Adipose tissue (tissue), 3 donors: ENCODE measurements around the gene IFI6. TPM values are rescaled to one million over a fixed set of nuclear protein-coding genes. Genes with fewer than 3 reads are reported as not detected.
"Not testable (repeated sequence)": the region's sequence is repeated elsewhere in the genome, so short reads cannot be mapped to it uniquely, and the experiment has no call there.

Experiments
- H3K27ac ChIP-seq: one replicate; pipeline ENCODE4 v1.5.1; 2013; ENCODE audit warnings: low read depth, low read length
- WGBS, 3 donors: extraction: QIAGEN DNeasy Blood & Tissue Kit; methylation state at CpG; one replicate each; pipeline ENCODE4 v1.1.7; 2013; 5-methylcytosine and 5-hydroxymethylcytosine counted together
- polyA plus RNA-seq, 3 donors: library from polyadenylated mRNA; stranded (reverse); fragments of 200-250 nt; gene quantifications; one replicate each; pipeline ENCODE4 v1.2.3, GENCODE V29; 2013
- donor health status: healthy with polysubstance abuse.
- donor health status: Bipolar disorder and iron deficiency.
- donor health status: healthy.

IFI6 gene
- polyA plus RNA-seq, 3 donors, result 46.7 to 115 (median 52.2) TPM

DNA sequence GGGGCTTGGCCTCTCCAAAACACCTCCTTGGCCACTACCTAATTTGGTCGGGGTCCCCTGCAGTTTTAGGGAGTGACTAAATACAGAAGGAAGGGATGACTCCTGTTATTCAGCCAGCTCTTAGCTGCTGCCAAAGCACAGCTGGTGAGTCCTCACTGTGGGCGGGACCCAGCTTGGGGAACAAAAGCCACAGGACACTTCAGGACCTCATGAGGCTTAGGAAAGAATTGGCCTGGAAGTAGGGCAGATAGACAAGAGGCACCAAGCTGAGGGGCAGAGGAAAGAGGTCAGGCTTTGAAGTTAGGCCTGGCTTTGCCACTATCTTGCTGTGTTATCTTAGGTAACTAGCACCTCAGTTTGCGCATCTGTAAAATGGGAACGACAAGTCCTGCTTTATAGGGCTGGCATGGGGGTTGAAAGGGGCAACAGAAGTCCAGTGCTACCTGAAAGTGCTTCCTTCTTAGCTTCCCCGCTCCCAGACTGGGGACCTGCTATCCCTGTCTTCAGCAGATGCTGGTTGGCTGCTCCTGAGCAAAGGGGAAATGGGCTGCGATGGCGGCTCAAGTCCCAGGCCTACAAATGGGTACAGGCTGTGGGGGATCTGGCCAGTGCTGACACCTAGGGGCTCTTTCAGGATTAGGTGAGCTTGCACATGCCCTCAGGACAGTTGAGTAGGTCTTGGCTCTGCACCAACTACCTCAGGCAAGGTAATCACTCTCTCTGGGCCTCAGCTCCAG is 15.7 kb downstream of the IFI6 start:
- H3K27ac ChIP-seq, result no peak overlapping the region
- WGBS, 3 donors, result 73 to 90% (median 77%) methylated on average over 7 of the region's 7 CpGs

DNA sequence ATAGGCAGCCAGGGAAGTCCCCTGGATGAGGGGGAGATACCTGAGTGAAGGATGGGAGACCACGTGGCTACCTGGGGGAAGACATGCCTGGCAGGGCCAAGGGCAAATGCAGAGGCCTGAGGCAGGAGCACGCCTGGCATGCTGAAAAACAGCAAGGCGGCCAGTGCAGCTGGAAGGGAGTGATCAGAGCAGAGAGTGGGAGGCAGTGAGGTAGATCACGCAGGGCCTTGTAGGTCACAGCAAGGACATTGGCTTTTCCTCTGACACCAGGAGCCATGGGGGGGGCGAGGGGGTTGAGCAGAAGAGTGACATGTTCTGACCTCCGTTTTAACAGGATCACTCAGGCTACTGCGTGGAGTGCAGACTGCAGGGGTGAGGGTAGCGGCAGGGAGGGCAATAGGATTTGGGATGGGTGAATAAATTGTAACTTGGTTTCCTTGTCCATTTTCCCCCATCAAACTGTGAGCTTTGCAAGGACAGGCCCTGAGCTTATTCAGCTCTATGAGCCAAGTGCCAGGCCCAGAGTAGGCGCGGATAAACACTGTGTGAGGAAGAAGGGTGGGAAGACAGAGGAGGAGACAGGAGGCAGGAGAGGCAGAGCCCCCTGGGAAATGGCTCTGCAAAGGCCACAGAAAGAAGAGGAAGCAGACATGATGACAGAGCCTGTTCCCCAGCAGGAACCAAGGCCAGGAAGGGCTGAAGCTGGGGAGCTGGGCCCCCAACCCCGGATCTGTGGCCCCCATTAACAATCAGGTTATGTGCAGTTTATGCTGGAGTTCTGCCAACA is 16.6 kb downstream of the IFI6 start:
- H3K27ac ChIP-seq, result no peak overlapping the region
- 54 to 67% (median 65%) methylated on average over 11 of the region's 11 CpGs for WGBS, 3 donors

DNA sequence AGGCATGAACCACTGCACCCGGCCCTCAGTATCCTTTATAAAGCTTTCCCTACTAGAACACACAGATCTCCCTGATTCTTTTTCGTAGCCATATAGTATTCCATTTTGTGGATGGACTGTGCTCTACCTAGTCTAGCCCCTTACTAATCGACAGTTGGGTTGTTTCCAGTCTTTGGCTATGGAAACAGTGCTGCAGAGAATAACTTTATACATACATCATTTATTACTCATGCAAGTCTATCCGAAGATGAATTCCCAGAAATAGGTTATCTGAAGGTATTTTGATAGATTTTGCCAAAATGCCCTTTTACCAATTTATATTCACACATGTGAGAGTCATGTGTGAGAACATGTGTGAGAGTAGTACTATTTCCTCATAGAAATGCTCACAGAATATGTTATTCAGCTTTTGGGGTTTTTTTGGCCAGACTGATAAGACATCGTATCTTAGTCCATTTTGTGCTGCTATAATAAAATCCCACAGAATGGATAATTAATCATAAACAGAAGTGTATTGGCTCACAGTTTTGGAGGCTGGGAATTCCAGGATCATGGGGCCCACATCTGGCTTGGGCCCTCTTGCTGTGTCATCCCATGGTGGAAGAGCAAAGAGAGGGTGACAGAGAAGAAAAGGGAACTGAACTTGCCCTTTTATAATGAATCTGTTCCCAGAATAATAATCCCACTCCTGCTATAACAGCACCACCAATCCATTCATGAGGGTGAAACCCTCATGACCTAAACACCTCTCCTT is 19.7 kb downstream of the IFI6 start:
- WGBS, 3 donors, result 85 to 92% (median 87%) methylated on average over 5 of the region's 5 CpGs
- no peak overlapping the region for H3K27ac ChIP-seq

DNA sequence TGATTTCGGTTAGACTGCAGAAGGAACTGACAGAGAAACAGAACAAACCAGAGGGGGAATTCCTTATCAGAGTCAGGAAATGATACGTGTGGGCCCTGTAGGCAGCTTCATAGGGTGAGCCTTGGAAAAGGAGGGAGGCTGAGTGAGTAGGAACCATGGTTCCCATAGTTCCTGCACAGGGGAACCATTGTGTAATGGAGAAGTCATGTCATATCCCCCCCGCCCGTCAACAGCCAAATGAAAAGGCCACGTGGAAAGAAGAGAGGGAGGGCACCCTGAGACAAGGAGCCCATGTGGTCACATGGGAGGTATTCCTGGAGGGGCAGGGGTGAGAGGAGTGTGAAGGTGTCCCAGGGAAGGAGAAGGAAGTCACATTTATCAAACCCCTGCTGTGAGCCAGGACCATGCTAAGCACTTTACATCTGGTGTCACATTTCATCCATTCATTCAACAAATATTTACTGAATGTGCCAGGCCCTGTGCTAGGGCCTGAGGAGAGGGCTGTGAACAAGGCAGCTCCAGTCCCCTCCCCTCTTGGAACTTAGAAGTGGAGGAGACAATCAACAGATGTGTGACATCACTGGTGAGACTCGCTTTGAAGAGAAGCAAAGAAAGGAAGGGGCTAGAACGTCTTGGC is 21.3 kb downstream of the IFI6 start:
- 27 to 52% (median 32%) methylated on average over 7 of the region's 7 CpGs for WGBS, 3 donors
- H3K27ac ChIP-seq, result no peak overlapping the region

DNA sequence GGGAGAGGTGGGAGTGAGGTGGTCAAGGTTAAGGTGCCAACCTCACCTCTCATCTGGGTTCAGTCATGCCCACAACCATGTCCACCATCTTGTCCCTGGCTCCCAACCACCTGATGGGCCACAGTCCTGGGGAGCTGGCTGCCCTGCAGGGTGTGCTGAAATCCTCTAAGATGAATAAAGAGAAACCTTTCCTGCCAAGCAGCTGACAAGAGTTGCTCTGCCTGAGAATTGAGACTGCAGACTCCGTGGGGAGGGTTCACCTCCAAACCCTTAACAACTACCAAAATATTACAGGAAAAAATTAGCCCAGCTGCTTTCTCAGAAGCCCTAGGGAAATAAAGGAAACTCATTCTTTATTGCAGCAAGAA is 21.8 kb downstream of the IFI6 start:
- H3K27ac ChIP-seq, result no peak overlapping the region
- WGBS, 3 donors, result 29 to 71% (median 39%) methylated on average over 1 of the region's 1 CpG

DNA sequence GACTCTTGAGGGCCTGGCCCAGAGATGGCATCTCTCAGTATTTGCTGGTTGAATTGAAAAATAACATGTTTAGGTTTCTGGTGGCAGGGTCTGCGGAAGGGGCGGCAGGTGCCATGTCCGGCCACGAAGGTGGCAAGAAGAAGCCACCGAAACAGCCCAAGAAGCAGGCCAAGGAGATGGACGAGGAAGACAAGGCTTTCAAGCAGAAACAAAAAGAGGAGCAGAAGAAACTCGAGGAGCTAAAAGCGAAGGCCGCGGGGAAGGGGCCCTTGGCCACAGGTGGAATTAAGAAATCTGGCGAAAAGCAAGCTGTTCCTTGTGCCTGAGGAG is 22.7 kb downstream of the IFI6 start:
- H3K27ac ChIP-seq, result no peak overlapping the region
- 87 to 88% (median 88%) methylated on average over 11 of the region's 11 CpGs for WGBS, 3 donors

DNA sequence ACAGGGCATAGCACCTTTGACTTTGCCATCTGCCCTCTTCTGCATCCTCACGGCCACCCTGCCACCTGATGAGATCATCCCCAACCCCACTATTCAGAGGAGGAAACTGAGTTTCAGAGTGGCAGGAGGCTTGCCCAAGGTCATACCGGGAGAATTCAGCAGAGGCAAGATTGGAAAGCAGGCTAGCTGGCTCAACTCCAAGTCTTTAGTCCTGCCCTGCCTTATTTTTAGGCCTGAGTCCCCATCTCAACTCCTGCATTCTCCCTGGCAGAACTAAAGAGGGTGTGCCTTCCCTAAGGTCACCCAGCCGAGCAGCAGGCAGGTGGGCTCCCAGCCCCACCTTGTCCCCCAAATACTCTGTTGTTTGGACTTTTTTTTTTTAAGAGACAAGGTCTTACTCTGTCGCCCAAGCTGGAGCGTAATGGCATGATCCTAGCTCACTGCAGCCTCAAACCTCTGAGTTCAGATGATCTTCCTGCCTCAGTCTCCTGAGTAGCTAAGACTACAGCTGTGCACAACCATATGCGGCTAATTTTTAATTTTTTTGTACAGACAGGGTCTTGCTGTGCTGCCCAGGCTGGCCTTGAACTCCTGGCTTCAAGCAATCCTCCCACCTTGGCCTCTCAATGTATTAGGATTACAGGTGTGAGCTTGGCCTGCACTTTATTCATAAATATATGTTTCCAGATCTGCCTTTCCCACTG is 23.2 kb downstream of the IFI6 start:
- H3K27ac ChIP-seq, result no peak overlapping the region
- WGBS, 3 donors, result 65 to 73% (median 65%) methylated on average over 6 of the region's 6 CpGs

DNA sequence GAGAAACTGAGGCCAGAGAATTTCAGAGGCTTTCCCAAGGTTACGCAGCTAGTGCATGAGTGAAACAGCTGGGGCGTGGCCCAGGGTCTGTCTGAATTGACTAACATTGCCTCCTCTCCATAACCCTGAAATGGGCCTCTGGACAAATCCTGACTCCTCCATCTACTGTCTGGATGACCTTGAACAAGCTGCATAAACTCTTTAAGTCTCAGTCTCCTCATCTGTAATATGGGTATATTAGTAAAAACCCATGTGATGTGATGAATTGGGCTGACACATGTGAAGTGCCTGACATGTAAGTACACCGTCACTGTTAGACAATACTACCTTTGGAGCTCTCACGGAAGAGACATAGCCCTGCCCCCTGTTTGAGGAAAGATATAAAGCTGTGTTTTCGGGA is 24.7 kb downstream of the IFI6 start:
- WGBS, 3 donors, result 88 to 97% (median 89%) methylated on average over 5 of the region's 5 CpGs
- no peak overlapping the region for H3K27ac ChIP-seq

DNA sequence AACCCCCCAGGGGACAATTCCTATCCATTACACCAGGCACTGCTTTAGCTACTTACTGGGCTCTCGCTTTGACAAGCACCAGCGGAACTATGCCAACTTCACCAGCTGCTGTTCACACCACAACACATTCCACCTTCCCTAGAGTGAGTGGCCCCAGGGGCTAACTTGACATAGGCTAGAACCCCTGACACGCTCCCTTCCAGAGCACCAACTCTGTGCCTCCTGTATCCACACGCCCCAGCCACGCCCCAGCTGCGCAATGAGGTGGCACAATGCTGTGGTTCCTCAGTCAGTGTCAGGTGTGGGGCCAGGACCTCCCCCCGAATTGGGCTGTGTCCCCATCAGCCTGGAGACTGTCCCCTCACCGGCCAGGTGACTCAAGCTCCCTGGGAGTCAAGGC is 25.3 kb downstream of the IFI6 start:
- 77 to 80% (median 80%) methylated on average over 8 of the region's 8 CpGs for WGBS, 3 donors
- no peak overlapping the region for H3K27ac ChIP-seq

DNA sequence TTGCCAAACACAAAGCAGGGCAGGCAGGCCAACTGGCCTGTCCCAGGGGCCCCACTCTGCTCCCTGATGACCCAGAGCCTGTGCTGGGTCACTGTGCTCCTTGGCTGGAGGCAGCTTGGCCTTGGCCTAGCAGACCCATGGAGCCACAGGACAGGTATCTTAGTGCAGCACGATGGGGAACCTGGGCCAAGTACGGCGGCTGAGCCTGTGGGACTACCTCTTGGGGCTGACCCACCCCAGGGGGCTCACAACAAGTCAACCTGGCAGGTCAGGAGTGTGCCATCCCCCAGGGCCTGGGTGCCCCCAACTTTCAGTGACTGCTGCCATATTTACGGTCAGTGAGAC is 26.9 kb downstream of the IFI6 start:
- H3K27ac ChIP-seq, result no peak overlapping the region
- WGBS, 3 donors, result 94 to 96% (median 96%) methylated on average over 4 of the region's 4 CpGs

DNA sequence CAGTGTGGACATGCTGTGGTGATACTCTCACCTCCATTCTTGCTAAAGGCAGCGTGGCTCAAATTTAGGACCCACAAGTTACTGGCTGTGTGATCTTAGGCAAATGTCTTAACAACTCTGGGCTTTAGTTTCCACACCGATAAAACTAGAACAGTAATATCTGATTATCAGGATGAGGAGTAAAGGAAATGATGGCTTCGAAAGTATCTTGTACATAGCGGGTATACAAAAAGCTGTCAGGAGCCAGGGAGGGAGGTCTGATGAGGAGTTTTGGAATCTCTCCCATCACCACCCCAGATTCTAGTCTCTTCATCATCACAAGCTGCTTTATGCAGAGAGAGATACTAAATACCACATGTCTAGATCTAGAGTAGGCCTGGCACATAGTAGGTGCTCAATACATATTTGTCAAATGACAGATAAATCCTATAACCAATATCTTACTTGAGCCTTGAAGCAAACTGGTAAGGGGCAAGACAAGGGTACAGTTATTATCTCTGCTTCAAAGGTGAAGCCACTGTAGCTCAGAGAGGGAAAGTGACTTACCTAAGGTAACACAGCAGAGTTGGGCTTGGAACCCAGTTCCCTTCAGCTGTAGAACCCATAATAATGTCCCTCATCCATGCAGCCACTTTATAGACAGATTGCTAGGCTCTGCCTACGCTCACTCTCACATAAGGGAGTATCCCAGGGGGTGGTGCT is 27.5 kb downstream of the IFI6 start:
- 81 to 91% (median 91%) methylated on average over 5 of the region's 5 CpGs for WGBS, 3 donors
- H3K27ac ChIP-seq, result no peak overlapping the region

DNA sequence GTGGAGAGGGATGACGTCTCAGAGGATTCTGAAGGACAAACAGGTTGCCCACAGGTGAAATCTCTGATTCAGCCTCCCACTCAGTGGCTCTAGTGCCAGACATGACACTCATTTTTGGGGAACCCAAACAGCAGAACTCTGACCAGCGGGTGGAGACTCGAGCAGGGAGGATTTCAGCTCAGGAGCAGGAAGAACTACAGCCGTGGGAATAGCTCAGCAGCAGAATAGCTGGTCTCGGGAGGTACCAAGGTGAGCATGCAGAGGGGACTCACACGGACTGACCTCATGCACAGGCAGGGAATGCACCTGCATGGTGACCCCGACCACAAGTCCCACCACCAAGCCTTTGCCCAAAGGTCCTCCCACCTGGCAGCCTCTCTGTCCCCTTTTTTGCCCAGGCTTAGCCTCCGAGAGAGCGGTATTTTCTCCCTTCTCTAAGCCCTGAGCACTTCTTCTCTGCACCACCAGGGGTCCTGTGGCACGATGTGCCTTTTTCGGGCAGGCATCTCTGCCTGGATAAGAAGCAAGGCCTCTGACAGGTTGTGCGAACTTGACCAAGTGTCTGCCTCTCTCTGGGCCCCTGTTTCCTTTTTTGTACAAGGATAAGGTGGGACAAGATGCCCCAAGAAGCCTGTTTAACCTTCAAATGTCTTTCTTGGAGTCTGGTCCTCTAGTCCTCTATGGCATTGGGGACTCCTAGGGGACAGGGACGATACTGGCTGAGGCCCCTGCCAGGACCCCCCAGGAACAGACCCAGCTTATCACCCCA is 28.2 kb downstream of the IFI6 start:
- no peak overlapping the region for H3K27ac ChIP-seq
- WGBS, 3 donors, result 18 to 35% (median 35%) methylated on average over 13 of the region's 13 CpGs

DNA sequence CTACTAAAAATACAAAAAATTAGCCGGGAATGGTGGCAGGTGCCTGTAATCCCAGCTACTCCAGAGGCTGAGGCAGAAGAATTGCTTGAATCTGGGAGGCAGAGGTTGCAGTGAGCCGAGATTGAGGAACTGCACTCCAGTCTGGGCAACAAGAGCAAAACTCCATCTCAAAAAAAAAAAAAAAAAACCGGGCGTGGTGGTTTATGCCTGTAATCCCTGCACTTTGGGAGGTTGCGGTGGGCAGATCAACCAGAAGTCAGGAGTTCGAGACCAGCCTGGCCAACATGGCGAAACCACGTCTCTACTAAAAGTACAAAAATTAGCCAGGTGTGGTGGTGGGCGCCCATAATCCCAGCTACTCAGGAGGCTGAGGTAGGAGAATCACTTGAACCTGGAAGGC is 31.5 kb downstream of the IFI6 start:
- 84 to 88% (median 85%) methylated on average over 9 of the region's 9 CpGs for WGBS, 3 donors
- not testable (repeated sequence) for H3K27ac ChIP-seq

DNA sequence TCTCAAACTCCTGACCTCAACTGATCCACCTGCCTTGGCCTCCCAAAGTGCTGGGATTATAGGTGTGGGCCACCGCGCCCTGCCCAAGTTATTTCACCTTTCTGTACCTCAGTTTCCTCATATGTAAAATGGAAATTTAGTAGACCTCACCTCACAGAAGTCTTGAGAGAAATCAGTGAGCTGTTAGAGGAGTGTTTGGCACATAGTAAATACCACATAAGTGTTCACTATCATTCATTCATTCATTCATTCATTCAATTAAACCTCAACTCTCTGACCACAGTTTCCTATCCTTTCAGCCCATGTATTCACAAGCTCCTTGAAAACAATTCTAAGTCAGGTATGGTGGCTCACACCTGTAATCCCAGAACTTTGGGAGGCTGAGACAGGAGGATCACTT is 33.2 kb downstream of the IFI6 start:
- 98 to 100% (median 100%) methylated on average over 2 of the region's 2 CpGs for WGBS, 3 donors
- no peak overlapping the region for H3K27ac ChIP-seq

DNA sequence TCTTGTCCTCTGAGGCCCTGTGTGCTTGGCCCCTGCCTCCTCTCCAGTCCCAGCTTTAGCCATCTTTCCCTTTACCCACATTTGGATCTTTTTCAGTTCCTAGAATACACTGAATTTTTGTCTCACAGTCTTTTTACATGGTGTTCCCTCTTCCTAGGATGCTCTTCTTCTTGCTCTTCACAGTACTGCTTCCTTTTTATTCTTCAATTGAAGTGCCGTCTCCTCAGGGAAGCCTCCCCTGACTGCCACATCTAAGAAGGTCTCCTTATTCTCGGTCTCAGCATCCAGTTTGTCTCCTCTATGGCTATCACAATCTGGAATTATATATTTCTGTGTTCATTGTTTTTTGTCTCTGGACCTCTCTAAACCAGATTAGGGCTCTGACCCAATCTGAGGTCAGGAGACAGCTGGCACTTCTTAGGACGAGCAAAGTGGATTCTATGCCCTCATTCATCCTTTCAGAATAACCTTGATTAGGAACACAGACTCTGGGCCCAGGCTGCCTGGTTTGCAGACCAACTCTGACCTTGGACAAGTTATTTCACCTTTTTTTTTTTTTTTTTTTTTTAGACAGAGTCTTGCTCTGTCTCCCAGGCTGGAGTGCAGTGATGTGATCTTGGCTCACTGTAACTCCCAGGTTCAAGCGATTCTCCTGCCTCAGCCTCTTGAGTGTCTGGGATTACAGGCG is 33.8 kb downstream of the IFI6 start:
- H3K27ac ChIP-seq, result no peak overlapping the region
- WGBS, 3 donors, result 53 to 85% (median 83%) methylated on average over 5 of the region's 5 CpGs

DNA sequence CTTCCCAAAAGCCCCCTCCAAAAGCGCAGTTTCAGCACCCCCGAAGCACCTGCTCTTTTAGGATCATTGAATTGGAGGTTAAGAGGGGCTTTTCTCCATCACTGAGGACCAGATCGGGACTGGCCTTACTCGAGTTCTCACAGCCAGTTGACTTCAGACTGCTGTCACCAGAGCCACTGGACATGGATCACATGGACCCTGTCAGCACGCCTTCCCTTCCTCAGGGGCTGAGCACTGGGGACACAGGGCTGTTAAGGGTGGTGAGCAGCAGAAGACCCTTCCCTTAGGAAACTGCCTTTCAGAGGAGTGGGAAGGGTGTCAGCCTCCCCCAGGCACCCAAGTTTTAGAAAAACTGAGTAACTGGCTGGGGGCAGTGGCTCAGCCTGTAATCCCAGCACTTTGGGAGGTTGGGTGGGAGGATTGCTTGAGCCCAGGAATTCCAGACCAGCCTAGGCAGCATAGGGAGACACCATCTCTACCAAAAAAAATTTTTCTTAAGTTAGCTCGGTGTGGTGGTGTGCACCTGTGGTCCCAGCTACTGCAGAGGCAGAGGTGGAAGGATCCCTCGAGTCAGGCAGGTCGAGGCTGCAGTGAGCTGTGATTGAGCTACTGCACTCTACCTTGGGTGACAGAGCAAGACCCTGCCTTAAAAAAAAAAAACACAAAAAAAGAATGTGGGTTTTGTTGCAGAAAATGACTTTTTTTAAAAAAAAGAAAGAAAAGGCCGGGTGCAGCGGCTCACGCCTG is 36.4 kb downstream of the IFI6 start:
- 81 to 91% (median 83%) methylated on average over 11 of the region's 11 CpGs for WGBS, 3 donors
- H3K27ac ChIP-seq, result no peak overlapping the region
